ENCODE results near the gene MAMDC2.

The MAMDC2 gene

DNA sequence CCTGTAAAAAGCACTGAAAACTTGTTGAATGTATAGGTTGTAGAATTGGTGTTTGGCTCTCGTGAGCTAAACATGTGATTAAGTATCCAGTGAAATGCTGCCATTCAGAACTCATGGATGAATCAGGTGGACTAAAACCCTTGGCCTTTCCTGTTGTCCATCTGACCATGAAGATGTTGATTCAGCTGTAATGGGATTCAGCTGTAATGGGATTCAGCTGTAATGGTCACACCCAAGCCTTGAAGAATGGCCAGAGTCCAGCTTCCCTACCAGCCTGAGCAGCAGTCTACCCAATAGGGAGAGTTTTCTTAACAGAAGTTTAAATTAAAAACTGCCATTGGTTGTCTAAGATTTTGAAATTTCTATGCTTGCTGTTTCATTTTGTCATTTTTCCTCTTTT, 18.1 kb downstream of the MAMDC2 start:
- H3K4me3 ChIP-seq (ENCODE audit: low read depth, low read length), result no peak overlapping the region
- TF ChIP-seq, protein P1, sequence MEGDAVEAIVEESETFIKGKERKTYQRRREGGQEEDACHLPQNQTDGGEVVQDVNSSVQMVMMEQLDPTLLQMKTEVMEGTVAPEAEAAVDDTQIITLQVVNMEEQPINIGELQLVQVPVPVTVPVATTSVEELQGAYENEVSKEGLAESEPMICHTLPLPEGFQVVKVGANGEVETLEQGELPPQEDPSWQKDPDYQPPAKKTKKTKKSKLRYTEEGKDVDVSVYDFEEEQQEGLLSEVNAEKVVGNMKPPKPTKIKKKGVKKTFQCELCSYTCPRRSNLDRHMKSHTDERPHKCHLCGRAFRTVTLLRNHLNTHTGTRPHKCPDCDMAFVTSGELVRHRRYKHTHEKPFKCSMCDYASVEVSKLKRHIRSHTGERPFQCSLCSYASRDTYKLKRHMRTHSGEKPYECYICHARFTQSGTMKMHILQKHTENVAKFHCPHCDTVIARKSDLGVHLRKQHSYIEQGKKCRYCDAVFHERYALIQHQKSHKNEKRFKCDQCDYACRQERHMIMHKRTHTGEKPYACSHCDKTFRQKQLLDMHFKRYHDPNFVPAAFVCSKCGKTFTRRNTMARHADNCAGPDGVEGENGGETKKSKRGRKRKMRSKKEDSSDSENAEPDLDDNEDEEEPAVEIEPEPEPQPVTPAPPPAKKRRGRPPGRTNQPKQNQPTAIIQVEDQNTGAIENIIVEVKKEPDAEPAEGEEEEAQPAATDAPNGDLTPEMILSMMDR (IDR thresholded peaks at IDR 0.05; ENCODE audit: insufficient read depth, low read length, missing control alignments), result no peak
- no peak for DNase-seq (ENCODE audit: low read depth, low spot score)
- ChIA-PET CTCF (interaction anchor here (1.0 to 4.3 kb wide), 3 partner anchors 11 to 60 kb away, joined by 3 to 20 read pairs (median 4); no protein-coding TSS in a partner anchor), POLR2A (no interaction called here)

DNA sequence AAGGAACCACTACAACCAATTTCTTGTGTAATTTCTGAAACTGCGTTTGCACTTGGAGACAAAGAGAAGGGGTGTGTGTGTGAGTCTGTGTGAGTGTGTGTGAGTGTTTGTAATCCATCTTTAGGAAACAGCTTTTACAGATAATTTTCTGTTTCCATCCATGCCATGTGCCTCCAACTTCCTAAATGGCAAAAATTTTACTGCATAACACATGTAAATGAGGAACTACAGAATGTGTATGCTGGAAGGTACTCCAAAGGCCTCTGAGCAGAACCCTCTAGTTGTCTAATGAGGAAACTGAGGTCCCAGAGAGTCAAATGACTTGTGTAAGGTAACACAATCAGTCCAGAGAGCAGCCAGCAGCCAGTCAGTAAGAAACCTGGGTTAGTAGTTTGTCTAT, 20.8 kb downstream of the MAMDC2 start:
- no peak for DNase-seq (ENCODE audit: low read depth, low spot score)
- POLR2A ChIA-PET, result no interaction called here
- H3K4me3 ChIP-seq (ENCODE audit: low read depth, low read length), result no peak overlapping the region
- CTCF ChIA-PET, result interaction anchor here (0.7 to 1.8 kb wide), 5 partner anchors 10 to 49 kb away, joined by 3 to 4 read pairs (median 4); no protein-coding TSS in a partner anchor
- TF ChIP-seq, protein P1 (IDR thresholded peaks at IDR 0.05; ENCODE audit: insufficient read depth, low read length, missing control alignments), result no peak

DNA sequence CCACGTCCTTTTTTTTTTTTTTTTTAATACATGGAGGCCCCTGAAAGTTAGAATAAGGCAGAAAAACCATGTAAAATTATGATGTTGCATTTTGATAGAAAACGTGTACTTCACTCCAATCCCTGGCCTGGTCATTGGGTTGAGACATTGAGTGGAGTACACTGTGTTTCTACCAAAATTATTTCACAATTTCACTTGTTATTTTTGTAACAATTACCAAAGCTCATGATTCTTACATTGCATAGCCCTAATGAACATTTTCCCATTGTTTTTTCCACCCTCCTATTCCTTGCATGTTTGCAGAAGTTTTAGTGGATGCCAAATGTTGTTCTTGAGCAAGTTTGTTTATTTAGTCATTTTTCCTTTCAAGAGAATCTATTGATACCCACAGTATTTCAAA, 21.9 kb downstream of the MAMDC2 start:
- TF ChIP-seq, protein P1 (IDR thresholded peaks at IDR 0.05; ENCODE audit: insufficient read depth, low read length, missing control alignments), result no peak
- POLR2A ChIA-PET, result no interaction called here
- DNase-seq (ENCODE audit: low read depth, low spot score), result no peak
- CTCF ChIA-PET, result interaction anchor here (1.2 kb wide), 2 partner anchors 13 to 47 kb away, joined by 3 to 4 read pairs; no protein-coding TSS in a partner anchor
- no peak overlapping the region for H3K4me3 ChIP-seq (ENCODE audit: low read depth, low read length)

DNA sequence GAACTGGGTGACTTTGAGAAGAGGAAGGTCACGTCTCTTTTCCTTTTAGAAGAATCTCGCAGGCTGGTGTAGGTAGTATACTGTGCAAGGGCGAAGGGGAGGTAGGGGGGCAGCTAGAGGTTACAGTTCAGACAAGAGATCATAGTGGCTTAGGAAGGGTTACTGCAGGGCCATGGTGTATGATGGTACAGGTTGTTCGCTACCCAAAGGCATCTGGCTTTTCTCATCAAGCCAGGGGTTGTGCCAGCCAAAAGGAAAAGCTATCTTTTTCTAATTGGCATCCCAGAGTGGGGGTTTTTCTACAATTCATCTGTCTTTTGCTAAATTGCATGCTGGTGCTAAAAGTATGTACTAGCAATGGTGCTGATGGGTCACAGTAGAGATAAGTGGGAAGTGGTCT, 22.8 kb downstream of the MAMDC2 start:
- TF ChIP-seq, protein P1 (IDR thresholded peaks at IDR 0.05; ENCODE audit: insufficient read depth, low read length, missing control alignments), result no peak
- DNase-seq (ENCODE audit: low read depth, low spot score), result no peak
- H3K4me3 ChIP-seq (ENCODE audit: low read depth, low read length), result no peak overlapping the region
- ChIA-PET CTCF (no interaction called here), POLR2A (no interaction called here)

DNA sequence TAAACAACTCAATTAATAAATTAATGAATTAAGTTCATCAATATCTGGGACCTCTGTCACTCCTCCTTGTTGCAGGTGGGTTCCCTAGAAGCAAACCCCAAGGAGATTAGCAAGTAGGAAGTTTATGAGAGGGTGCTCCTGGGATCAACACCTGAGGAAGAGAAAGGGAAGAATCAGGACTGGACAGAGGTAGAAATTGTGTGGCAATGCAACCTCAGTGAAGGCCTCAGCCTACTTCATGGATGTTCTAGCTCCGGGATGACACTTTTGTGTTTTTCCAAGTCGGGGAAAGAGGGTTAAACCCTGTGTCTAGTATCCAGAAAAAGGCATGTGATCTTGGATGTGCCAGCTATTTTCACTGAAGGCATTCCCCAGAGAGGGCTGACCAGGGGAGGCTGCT, 23.2 kb downstream of the MAMDC2 start:
- H3K4me3 ChIP-seq (ENCODE audit: low read depth, low read length), result no peak overlapping the region
- TF ChIP-seq, protein P1 (IDR thresholded peaks at IDR 0.05; ENCODE audit: insufficient read depth, low read length, missing control alignments), result no peak
- ChIA-PET CTCF (interaction anchor here (1.1 kb wide), 1 partner anchor 47 kb away, joined by 4 read pairs; no protein-coding TSS in a partner anchor), POLR2A (no interaction called here)
- DNase-seq (ENCODE audit: low read depth, low spot score), result no peak

DNA sequence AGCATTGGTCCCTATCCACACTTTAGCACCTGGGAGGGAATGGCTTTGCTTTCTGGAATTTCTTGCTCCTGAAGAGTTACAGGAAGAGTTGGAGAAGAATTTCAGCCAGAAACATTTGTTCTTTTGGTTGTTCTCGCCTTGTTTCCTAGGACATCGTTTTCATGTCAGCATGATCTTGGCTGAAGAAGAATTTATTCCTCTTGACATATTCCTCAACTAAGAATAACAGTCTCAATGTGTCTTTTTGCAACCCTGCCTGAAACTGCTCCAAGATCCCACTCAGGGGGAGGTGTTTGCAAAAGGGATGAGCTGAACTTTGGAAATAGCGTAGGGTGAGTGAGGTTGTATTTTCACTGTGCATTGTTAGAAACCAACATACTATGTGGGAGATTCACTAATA, 26.1 kb downstream of the MAMDC2 start:
- CTCF ChIA-PET, result no interaction called here
- no peak overlapping the region for H3K4me3 ChIP-seq (ENCODE audit: low read depth, low read length)
- TF ChIP-seq, protein P1 (IDR thresholded peaks at IDR 0.05; ENCODE audit: insufficient read depth, low read length, missing control alignments), result no peak
- no peak for DNase-seq (ENCODE audit: low read depth, low spot score)
- POLR2A ChIA-PET, result no interaction called here

All from AG04449 (cell line).